Breast epithelium (tissue), 3 donors: ENCODE data around the gene SYT9.

Source experiments
- CTCF ChIP-seq, 3 donors: fragments of 450-650 bp; IDR thresholded peaks; one replicate each; pipeline ENCODE4 v1.5.1; 2016 to 2017; ENCODE audit warnings: antibody characterized with exemption in 3 of 3, mild to moderate bottlenecking in 3 of 3, moderate library complexity in 3 of 3
- POLR2AphosphoS5 ChIP-seq, 3 donors: sonication (generic); formaldehyde crosslinking; IDR thresholded peaks; one replicate each; pipeline ENCODE4 v1.6.1; 2017; ENCODE audit warnings: antibody characterized with exemption in 3 of 3

GRCh38 chr11:7486781-7487140 is 235.1 kb downstream of the SYT9 start:
- no peak for TF ChIP-seq POLR2AphosphoS5 (IDR thresholded peaks at IDR 0.05)
- no peak for TF ChIP-seq CTCF (IDR thresholded peaks at IDR 0.05)
